ENCODE data around the gene BIN2. TPM values are rescaled to one million over a fixed set of nuclear protein-coding genes. Genes with fewer than 3 reads are reported as not detected.

Gene BIN2
- total and polyA plus RNA-seq, 2 donors (not counting 1 experiment from before 2014, with no cell fraction given): not detected

DNA sequence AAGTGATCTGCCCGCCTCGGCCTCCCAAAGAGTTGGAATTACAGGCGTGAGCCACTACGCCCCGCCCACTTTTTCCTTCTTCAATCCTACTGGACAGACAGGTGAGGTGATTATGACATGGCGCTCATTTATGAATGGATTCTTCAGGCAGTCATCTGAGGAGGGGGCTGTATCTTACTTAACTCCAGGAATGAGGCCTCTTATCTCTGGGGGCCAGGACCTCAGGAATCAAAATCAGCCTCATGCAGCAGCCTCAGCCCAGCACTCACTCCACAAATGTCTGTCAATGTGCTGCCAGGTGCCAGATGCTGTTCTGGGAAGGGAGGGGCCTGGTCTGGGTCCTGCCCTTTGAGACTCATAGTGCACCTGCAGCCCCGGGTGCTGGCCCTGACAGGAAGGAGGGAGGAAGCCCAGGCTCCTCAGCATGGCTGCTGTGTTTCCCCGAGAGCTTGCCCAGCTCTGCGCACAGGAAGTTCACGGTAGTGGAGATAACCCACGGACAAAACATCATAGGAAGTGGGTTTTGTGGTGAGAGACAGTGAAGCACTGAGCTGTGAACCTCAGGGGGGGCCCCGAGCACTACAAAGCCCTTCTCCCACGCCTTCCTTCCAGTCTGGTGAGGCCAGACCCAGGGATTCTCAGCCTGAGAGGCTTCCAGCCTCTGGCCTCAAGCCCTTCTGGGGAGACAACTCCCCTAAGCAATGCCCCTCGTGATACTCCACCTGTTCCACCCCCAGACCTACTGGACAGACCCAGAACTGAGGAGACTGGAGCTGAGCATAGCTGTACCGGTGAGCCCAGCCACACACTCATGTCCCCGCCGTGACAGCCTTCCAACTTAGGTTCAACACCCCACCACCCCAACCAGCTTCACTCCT, 44.9 kb upstream of the BIN2 start:
- Histone ChIP-seq H4K20me1 (ENCODE audit: control insufficient read depth, extremely low read depth, insufficient read depth, low read length) (no peaks in the 10 kb centered on the region), H3K27ac (ENCODE audit: insufficient read depth, low read length) (no peak overlapping the region), H2AFZ (ENCODE audit: low read length) (no peak overlapping the region), H3K4me3 (replicated peaks in 1 of 4; ENCODE audit: control extremely low read depth in 1 of 4, insufficient read depth in 1 of 4, low read depth in 3 of 4, low read length in 4 of 4) (no peak overlapping the region), H3K9ac (ENCODE audit: insufficient read depth, low read length) (no peak overlapping the region), H3K9me3 (ENCODE audit: control insufficient read depth, insufficient read depth, low read depth, low read length) (no peaks in the 10 kb centered on the region), H3K79me2 (ENCODE audit: control insufficient read depth, insufficient read depth, low read length) (no peaks in the 10 kb centered on the region), H3K4me1 (ENCODE audit: control insufficient read depth, extremely low read depth, insufficient read depth, low read length) (peaks cover 19% of the 10 kb centered on the region), H3K4me2 (ENCODE audit: extremely low read depth, insufficient read depth, low read length) (no peak overlapping the region), H3K27me3 (ENCODE audit: control insufficient read depth, insufficient read depth, low read length) (no peaks in the 10 kb centered on the region), H3K36me3 (ENCODE audit: control insufficient read depth, insufficient read depth, low read length) (peaks cover 8% of the 10 kb centered on the region)
- TF ChIP-seq, protein P1, sequence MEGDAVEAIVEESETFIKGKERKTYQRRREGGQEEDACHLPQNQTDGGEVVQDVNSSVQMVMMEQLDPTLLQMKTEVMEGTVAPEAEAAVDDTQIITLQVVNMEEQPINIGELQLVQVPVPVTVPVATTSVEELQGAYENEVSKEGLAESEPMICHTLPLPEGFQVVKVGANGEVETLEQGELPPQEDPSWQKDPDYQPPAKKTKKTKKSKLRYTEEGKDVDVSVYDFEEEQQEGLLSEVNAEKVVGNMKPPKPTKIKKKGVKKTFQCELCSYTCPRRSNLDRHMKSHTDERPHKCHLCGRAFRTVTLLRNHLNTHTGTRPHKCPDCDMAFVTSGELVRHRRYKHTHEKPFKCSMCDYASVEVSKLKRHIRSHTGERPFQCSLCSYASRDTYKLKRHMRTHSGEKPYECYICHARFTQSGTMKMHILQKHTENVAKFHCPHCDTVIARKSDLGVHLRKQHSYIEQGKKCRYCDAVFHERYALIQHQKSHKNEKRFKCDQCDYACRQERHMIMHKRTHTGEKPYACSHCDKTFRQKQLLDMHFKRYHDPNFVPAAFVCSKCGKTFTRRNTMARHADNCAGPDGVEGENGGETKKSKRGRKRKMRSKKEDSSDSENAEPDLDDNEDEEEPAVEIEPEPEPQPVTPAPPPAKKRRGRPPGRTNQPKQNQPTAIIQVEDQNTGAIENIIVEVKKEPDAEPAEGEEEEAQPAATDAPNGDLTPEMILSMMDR (conservative IDR thresholded peaks at IDR 0.05 in 1 of 2, IDR thresholded peaks at IDR 0.05 in 1 of 2; ENCODE audit: low read depth in 1 of 2, low read length in 2 of 2): no peak
- no peak for TF ChIP-seq EZH2 (IDR thresholded peaks at IDR 0.05; ENCODE audit: low read length, missing control alignments)
- peak in 1 of 2 donors; percentile 87 for DNase-seq (ENCODE audit: low read depth in 2 of 2)

DNA sequence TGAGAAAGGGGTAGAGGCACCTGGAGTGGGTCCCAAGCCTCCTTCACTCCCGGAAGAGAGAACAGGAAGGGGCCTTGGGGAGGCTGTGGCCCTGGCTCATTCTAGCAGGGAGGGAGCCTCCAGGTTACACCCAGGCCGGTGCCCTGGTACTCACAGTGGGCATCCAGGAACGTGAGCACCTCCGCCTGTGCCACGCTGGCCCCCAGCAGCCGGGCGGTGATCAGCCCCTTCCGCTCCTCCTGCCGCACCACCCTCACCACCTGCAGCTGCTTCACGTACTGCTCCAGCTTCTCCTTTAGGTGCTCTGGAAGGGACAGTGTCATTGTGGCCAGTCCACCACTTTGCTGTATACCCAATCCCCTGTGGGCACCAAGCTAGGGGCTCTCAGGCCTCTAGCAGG, 41.3 kb upstream of the BIN2 start:
- no peak for TF ChIP-seq EZH2 (IDR thresholded peaks at IDR 0.05; ENCODE audit: low read length, missing control alignments)
- TF ChIP-seq, protein P1 (conservative IDR thresholded peaks at IDR 0.05 in 1 of 2, IDR thresholded peaks at IDR 0.05 in 1 of 2; ENCODE audit: low read depth in 1 of 2, low read length in 2 of 2): no peak
- no peak overlapping the region for H2AFZ ChIP-seq (ENCODE audit: low read length)
- H3K27me3 ChIP-seq (ENCODE audit: control insufficient read depth, insufficient read depth, low read length): no peaks in the 10 kb centered on the region
- DNase-seq (ENCODE audit: low read depth in 2 of 2): no peak
- peaks cover 11% of the 10 kb centered on the region for H3K36me3 ChIP-seq (ENCODE audit: control insufficient read depth, insufficient read depth, low read length)
- no peak overlapping the region for H3K4me3 ChIP-seq (replicated peaks in 1 of 4; ENCODE audit: control extremely low read depth in 1 of 4, insufficient read depth in 1 of 4, low read depth in 3 of 4, low read length in 4 of 4)
- no peaks in the 10 kb centered on the region for H3K79me2 ChIP-seq (ENCODE audit: control insufficient read depth, insufficient read depth, low read length)
- no peaks in the 10 kb centered on the region for H3K4me1 ChIP-seq (ENCODE audit: control insufficient read depth, extremely low read depth, insufficient read depth, low read length)
- H3K4me2 ChIP-seq (ENCODE audit: extremely low read depth, insufficient read depth, low read length): no peak overlapping the region
- H4K20me1 ChIP-seq (ENCODE audit: control insufficient read depth, extremely low read depth, insufficient read depth, low read length): no peaks in the 10 kb centered on the region
- no peak overlapping the region for H3K9ac ChIP-seq (ENCODE audit: insufficient read depth, low read length)
- no peaks in the 10 kb centered on the region for H3K9me3 ChIP-seq (ENCODE audit: control insufficient read depth, insufficient read depth, low read depth, low read length)
- H3K27ac ChIP-seq (ENCODE audit: insufficient read depth, low read length): no peak overlapping the region

DNA sequence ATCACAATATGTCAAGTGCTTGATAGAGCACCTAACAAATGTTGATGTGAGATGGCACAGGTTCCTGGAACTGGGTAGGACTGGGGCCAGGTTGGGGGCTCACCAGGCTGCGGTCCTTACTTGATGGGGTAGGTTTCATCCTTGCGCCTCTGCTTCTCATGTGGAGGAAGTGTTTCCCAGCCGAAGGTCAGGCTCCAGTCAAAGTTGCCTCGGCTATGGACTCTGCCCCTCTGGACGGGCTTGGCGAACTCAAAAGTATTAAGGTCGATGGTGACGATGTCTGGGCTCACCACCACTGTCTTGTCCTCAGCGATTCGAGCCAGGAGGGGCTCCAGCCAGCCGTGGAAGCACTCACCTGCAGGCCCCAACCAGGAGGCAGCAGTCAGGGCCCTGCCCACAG, 40.0 kb upstream of the BIN2 start:
- no peaks in the 10 kb centered on the region for H4K20me1 ChIP-seq (ENCODE audit: control insufficient read depth, extremely low read depth, insufficient read depth, low read length)
- no peaks in the 10 kb centered on the region for H3K9me3 ChIP-seq (ENCODE audit: control insufficient read depth, insufficient read depth, low read depth, low read length)
- H3K27ac ChIP-seq (ENCODE audit: insufficient read depth, low read length): no peak overlapping the region
- H3K4me3 ChIP-seq (replicated peaks in 1 of 4; ENCODE audit: control extremely low read depth in 1 of 4, insufficient read depth in 1 of 4, low read depth in 3 of 4, low read length in 4 of 4): no peak overlapping the region
- H3K9ac ChIP-seq (ENCODE audit: insufficient read depth, low read length): no peak overlapping the region
- no peak overlapping the region for H3K4me2 ChIP-seq (ENCODE audit: extremely low read depth, insufficient read depth, low read length)
- H3K4me1 ChIP-seq (ENCODE audit: control insufficient read depth, extremely low read depth, insufficient read depth, low read length): no peaks in the 10 kb centered on the region
- TF ChIP-seq EZH2 (IDR thresholded peaks at IDR 0.05; ENCODE audit: low read length, missing control alignments): no peak
- TF ChIP-seq, protein P1 (conservative IDR thresholded peaks at IDR 0.05 in 1 of 2, IDR thresholded peaks at IDR 0.05 in 1 of 2; ENCODE audit: low read depth in 1 of 2, low read length in 2 of 2): no peak
- H3K79me2 ChIP-seq (ENCODE audit: control insufficient read depth, insufficient read depth, low read length): no peaks in the 10 kb centered on the region
- no peaks in the 10 kb centered on the region for H3K27me3 ChIP-seq (ENCODE audit: control insufficient read depth, insufficient read depth, low read length)
- no peak for DNase-seq (ENCODE audit: low read depth in 2 of 2)
- no peak overlapping the region for H2AFZ ChIP-seq (ENCODE audit: low read length)
- peaks cover 11% of the 10 kb centered on the region for H3K36me3 ChIP-seq (ENCODE audit: control insufficient read depth, insufficient read depth, low read length)
